KBM-7 (cell line): ENCODE measurements around the gene GIMAP6.
"Not testable (repeated sequence)": the region's sequence is repeated elsewhere in the genome, so short reads cannot be mapped to it uniquely, and the experiment has no call there.

Experiments
- DNase-seq: peaks from one replicate; pipeline ENCODE4 v3.0.0-alpha.2; 2015
- in situ Hi-C: fragments of 300-500 bp; cut with MboI; formaldehyde crosslinking; loops from 2 replicates; pipeline ENCODE4 v1.14.3; 2020; ENCODE audit warnings: low sequenced_read_pairs, low pct_unique_long_range_greater_than_20kb, mixed read lengths

Gene GIMAP6

DNA sequence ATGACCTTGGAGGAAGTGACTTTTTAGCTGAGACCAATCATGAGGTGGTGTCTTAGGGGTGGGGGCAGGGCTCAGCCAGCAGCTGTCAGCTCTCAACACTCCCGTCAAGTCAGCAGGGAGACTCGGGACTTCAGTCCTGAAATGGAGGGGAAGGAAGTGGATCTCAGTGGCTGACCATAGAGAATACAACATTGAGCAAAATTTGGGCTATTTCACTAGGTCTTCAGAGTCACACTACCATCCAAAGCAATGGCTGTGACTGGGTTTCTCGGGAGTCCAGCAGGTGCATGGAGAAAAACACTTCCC is 16.8 kb upstream of the GIMAP6 start:
- in situ Hi-C loops: no loop called here
- DNase-seq: no peak

DNA sequence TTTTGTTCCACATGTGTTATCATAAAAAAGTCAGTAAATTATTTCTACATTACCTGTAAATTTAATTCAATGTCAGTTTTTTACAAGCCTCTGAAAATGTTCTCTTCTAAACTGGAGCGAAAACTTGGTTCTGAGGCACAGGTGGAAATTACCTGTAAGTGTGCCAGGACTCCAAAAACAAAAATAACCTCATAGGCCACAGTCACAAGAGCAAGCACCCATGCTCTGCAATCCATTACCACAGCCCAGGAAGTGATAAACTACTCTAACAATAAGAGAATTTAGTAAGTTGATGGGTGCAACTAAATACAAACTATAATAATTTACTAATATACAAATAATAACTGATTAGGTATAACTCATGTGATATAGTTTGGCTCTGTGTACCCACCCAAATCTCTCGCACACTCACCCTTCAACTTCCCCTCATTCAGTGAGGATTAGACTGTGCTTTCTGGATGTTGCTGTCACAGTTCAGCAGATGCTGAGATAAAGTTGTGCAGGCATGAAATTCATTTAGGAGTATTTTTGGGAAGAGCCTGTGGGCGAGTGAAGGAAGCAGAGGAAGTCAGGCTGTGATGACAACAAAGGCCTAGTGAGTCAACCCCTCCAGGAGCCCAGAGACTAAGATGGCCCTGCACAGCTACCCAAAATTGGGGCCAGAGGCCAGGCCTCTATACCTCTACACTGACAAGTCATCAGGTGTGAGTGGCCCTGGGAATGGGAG is 16.3 kb upstream of the GIMAP6 start:
- no peak for DNase-seq

GRCh38 chr7:150645259-150646020 is 13.3 kb upstream of the GIMAP6 start:
- in situ Hi-C loops: no loop called here
- DNase-seq: no peak

More for the DNA sequence above, 16.3 kb upstream of the GIMAP6 start:
- in situ Hi-C loops: no loop called here

DNA sequence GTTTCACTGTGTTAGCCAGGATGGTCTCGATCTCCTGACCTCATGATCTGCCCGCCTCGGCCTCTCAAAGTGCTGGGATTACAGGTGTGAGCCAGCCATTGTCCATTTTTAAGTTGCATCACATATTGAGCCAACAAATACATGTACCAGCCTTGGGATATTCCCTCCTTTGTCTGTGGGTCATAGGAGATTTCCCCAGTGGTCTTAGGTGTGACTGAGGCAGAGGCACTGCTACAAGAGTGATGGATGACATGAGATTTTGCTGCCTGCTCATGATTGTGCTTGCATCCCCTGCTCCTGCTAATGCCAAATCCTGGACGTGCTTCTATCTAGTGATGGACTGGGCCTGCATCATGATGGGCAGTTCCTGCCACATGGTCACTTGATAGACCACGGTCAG is 10.7 kb upstream of the GIMAP6 start:
- in situ Hi-C loops: no loop called here
- no peak for DNase-seq

- no peak for DNase-seq
Measured at GRCh38 chr7:150641854-150642253, 9.7 kb upstream of the GIMAP6 start.

DNA sequence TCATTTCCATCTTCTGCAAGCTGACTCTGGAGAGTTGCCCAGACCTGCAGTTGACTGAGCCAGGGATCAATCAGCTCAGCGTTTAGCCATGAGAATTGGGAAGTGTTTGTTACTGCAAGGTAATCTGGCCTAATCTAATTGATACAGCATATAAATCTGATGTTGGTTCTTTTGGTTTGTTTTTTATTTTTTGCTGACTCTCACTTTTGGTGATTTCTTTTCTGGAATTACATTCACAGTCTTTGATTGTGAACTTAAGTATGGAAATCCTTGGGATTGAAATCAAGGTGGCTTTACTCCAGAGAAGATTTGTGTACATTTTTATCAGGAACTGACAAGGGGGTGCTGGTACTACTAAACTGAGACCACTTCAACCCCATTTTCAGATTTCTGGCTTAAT is 1.7 kb upstream of the GIMAP6 start:
- no peak for DNase-seq
- in situ Hi-C loops: no loop called here

More at GRCh38 chr7:150641854-150642253, 9.7 kb upstream of the GIMAP6 start:
- in situ Hi-C loops: no loop called here

DNA sequence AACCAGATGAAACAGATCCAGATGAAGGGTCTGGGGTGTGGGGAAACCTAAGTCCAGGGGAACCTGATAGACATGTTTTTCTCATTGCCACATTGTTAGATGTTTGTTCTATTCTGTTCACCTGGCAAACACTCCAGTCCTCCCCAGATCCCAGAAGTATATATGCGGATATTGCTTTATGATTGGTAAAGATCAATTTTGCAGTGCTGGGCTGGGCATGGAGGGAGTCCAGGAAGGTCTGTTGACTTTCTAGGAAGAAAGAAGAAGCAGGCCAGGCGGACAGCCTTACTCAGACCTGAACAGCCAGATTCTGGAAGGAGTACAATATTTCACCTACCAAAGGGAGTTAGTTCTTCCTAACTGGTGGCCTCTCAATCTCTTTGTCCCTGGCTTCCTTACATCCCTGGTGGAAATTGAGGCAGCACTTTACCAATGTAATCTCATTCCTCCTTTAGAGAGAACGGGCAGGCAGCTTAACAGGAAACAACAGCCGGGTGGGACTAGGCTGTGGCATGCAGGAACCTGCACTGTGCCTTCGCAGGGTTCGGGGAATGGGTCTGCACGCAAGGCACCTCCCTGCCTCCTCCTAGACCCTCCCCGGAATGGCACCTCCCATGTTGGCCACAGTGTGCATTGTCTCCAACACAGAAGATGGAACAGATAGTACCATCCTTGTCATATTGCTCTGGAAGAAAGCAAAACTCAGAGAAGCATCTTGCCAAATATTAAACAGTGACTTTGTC is 930 bp downstream of the GIMAP6 start:
- in situ Hi-C loops: no loop called here
- peak; percentile 60 for DNase-seq

GRCh38 chr7:150629347-150629746 is 2.8 kb downstream of the GIMAP6 start:
- DNase-seq: no peak
- in situ Hi-C loops: no loop called here

DNA sequence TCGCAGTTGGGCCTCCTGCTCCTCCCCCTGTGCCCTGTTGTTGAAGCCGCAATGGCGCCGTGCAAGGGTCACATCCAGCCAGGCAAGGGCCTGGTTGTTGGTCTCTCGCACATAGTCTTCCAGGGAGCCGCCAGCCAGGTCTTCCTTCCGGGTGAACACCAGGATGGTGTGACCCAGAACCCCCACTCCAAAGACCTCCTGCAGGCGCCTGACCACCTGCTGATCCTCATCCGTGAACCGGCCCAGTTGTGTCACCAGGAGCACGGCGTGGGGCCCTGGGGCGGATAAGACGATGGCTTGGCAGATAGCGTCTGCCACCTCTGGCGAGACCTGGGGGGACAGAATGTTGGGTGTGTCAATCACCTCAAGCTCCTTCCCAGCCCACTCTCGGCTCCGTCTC is 4.2 kb downstream of the GIMAP6 start:
- DNase-seq: no peak
- in situ Hi-C loops: no loop called here

- DNase-seq: no peak
- in situ Hi-C loops: no loop called here
Measured at GRCh38 chr7:150626696-150627095, 5.5 kb downstream of the GIMAP6 start.

GRCh38 chr7:150621376-150621775 is 10.8 kb downstream of the GIMAP6 start:
- in situ Hi-C loops: no loop called here
- no peak for DNase-seq

- no peak for DNase-seq
- in situ Hi-C loops: no loop called here
Measured at GRCh38 chr7:150620617-150621371, 11.4 kb downstream of the GIMAP6 start.

DNA sequence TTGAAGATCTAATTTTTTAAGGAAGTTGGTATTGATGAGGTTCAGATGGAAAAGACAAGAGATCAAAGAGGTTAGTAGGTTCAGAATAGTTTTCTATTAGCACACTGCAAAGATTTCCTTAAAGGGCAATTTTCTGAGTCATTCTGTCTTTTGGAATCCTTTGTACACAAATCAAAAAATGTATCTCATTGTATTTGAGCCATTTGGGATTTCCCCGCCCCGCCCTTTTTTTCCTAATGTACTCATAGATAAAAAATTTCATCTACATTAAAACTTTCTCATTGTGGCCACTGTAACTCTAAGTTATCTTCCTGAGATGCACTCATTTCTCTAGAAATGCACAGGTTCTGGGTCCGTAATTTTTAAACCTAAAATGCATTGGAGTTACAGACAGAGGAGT is 12.1 kb downstream of the GIMAP6 start:
- no peak for DNase-seq
- in situ Hi-C loops: no loop called here

DNA sequence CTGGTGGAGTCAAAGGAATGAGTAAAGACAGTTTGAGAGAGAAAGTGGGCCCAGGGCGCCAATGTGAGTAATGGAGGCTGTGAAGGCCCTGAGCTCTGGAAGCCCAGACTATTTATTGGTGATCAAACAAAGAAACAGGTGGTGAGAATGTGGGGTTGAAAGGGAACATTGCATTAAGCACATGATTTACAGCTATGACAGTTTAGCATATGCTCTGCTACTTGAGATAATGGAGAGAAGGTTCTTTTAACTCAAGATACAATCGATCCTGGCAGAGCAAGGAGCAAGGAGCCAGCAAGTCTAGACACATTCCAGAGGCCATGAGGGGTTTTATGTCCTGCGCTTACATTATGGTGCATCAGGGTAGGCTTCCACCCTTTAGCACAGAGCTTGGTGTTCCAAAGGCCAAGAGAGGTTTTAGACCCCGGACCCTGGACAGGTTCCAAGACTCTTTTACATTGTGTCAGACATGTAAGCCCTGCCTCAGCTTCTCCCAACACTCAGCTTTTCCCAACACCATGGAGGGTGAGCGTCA is 16.9 kb downstream of the GIMAP6 start:
- DNase-seq, in situ Hi-C loops: not testable (repeated sequence)

- in situ Hi-C loops: not testable (repeated sequence)
Measured at GRCh38 chr7:150614426-150614825, 17.8 kb downstream of the GIMAP6 start.

GRCh38 chr7:150613880-150614279 is 18.3 kb downstream of the GIMAP6 start:
- DNase-seq: no peak
- in situ Hi-C loops: no loop called here

More at GRCh38 chr7:150614426-150614825, 17.8 kb downstream of the GIMAP6 start:
- DNase-seq: not testable (repeated sequence)

DNA sequence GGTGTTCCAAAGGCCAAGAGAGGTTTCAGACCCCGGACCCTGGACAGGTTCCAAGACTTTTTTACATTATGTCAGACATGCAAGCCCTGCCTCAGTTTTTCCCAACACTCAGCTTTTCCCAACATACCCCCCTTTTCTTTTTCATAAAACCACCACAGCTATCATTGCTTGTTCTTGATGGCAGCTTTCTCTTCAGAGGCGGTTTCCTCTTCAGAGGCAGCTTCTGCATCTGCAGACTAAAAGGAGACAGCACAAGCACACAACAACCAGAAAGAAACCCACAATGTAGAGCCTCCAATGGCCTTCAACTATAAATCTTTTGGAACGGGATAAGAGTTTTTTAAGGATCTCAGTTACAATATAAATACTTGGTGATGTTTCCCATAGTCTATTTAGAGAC is 19.3 kb downstream of the GIMAP6 start:
- in situ Hi-C loops: no loop called here
- DNase-seq: no peak

DNA sequence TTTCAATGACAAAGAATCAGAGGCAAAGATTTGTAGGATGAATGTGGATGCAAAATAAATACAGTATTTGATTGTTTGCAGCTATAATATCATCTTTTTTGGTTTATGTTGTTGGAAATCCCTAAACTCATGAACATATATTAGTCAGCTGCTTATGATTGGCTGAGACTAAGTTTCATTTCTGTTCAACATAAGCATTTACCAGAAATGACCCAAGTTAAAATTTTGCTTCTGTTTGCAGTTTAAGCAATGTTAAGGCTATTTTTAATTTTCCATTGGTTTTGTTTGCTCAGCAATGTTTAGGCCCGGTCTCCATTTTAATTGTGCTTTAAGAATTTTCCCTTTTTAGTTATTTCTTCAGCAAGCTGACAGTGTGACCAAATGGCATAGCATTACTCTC is 22.0 kb downstream of the GIMAP6 start:
- no peak for DNase-seq
- in situ Hi-C loops: no loop called here

DNA sequence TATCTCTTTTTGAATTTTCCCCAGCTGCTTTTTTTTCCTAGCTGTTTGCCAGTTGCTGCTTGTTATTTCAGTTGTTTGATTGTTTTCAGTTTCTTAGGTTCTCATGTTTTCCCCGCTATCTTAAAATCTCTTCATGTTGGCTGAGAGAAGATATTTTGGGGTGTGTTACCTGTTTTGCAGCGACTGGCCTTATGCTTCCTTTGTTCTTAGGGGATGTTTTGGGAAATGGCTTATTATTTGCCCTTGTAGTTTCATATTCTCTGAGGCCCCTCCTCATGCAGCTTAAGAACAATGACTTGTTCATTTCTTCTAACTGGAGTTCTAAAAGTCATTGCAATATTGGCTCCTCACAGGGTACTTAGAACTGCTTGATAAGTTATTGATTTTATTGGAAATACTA is 28.6 kb downstream of the GIMAP6 start:
- in situ Hi-C loops, DNase-seq: not testable (repeated sequence)
